Neural progenitor cell (in vitro differentiated cells): ENCODE results near the gene CA12. TPM values are rescaled to one million over a fixed set of nuclear protein-coding genes. Genes with fewer than 3 reads are reported as not detected.

ENCODE experiments used
- DNase-seq: peaks from one replicate; pipeline ENCODE4 v3.0.0-alpha.2; 2016; ENCODE audit warnings: low spot score
- H2AFZ ChIP-seq: fragments of 200-600 bp; sonication (generic); replicated peaks from 2 replicates; pipeline ENCODE4 v1.6.1; 2016; ENCODE audit warnings: antibody characterized with exemption
- H3F3A ChIP-seq: fragments of 200-600 bp; sonication (generic); 2 replicates; pipeline ENCODE4 v1.6.1; 2016; ENCODE audit warnings: antibody characterized with exemption, low read depth
- H3K27ac ChIP-seq: fragments of 200-600 bp; sonication (generic); 2 replicates; pipeline ENCODE4 v1.5.1; 2016; ENCODE audit warnings: mild to moderate bottlenecking
- H3K27me3 ChIP-seq: fragments of 200-600 bp; sonication (generic); 2 replicates; pipeline ENCODE4 v1.6.1; 2016; ENCODE audit warnings: mild to moderate bottlenecking, moderate library complexity
- H3K36me3 ChIP-seq: fragments of 200-600 bp; sonication (generic); 2 replicates; pipeline ENCODE4 v1.5.1; 2016
- H3K4me1 ChIP-seq: fragments of 200-600 bp; sonication (generic); 2 replicates; pipeline ENCODE4 v1.6.1; 2016; ENCODE audit warnings: mixed run types
- H3K4me2 ChIP-seq: fragments of 200-600 bp; sonication (generic); 2 replicates; pipeline ENCODE4 v1.6.1; 2016
- H3K4me3 ChIP-seq: fragments of 200-600 bp; sonication (generic); 2 replicates; pipeline ENCODE4 v1.5.1; 2016
- H3K79me2 ChIP-seq: fragments of 200-600 bp; sonication (generic); 2 replicates; pipeline ENCODE4 v1.6.1; 2016; ENCODE audit warnings: low read depth
- H3K9ac ChIP-seq: fragments of 200-600 bp; sonication (generic); 2 replicates; pipeline ENCODE4 v1.6.1; 2016
- H3K9me3 ChIP-seq: fragments of 200-600 bp; sonication (generic); 2 replicates; pipeline ENCODE4 v1.5.1; 2016; ENCODE audit warnings: low read depth
- H4K20me1 ChIP-seq: fragments of 200-600 bp; sonication (generic); 2 replicates; pipeline ENCODE4 v1.6.1; 2016; ENCODE audit warnings: low read depth
- H3K27ac Mint-ChIP-seq: 3 replicates; pipeline ENCODE4 v1.8.0; 2021; ENCODE audit warnings: mixed read lengths
- H3K27me3 Mint-ChIP-seq: 2 replicates; pipeline ENCODE4 v1.8.0; 2022; ENCODE audit warnings: low read depth, mild to moderate bottlenecking, inconsistent platforms, moderate library complexity, mixed read lengths; ENCODE audit not compliant: insufficient read depth
- H3K36me3 Mint-ChIP-seq: 3 replicates; pipeline ENCODE4 v1.8.0; 2021; ENCODE audit warnings: mixed read lengths
- H3K4me1 Mint-ChIP-seq: 3 replicates; pipeline ENCODE4 v1.8.0; 2021; ENCODE audit warnings: mixed read lengths
- H3K4me3 Mint-ChIP-seq: 3 replicates; pipeline ENCODE4 v1.8.0; 2021; ENCODE audit warnings: mild to moderate bottlenecking, moderate library complexity, mixed read lengths
- H3K9me3 Mint-ChIP-seq: 3 replicates; pipeline ENCODE4 v1.8.0; 2020; ENCODE audit warnings: mixed read lengths
- CTCF ChIP-seq: fragments of 200-600 bp; sonication (generic); IDR thresholded peaks from 2 replicates; pipeline ENCODE4 v1.5.1; 2017; ENCODE audit warnings: antibody characterized with exemption, mild to moderate bottlenecking
- EZH2 ChIP-seq: fragments of 200-600 bp; sonication (generic); IDR thresholded peaks from 2 replicates; pipeline ENCODE4 v1.6.1; 2017; ENCODE audit warnings: antibody characterized with exemption, mild to moderate bottlenecking, moderate library complexity
- EZH2phosphoT487 ChIP-seq: fragments of 200-600 bp; sonication (generic); IDR thresholded peaks from 2 replicates; pipeline ENCODE4 v1.6.1; 2017; ENCODE audit warnings: antibody characterized with exemption
- total RNA-seq: library from RNA; depleted of rRNA; stranded (reverse); fragments of >200 nt; gene quantifications from 2 replicates; pipeline ENCODE4 v1.2.3, GENCODE V29; 2015; ENCODE audit warnings: low replicate concordance

Gene CA12
- total RNA-seq, 1 donor from 2014 or later = 0.45 TPM

- H3K27ac ChIP-seq = no peak overlapping the region
- H3K4me2 ChIP-seq = no peak overlapping the region
- TF ChIP-seq EZH2 = no peak
- TF ChIP-seq CTCF = no peak
- no peak for TF ChIP-seq EZH2phosphoT487
- no peaks in the 10 kb centered on the region for H3K36me3 ChIP-seq
- no peaks in the 10 kb centered on the region for H3F3A ChIP-seq
- peaks cover 12% of the 10 kb centered on the region for H3K4me1 ChIP-seq
- no peaks in the 10 kb centered on the region for H3K9me3 ChIP-seq
- no peak overlapping the region for H3K9ac ChIP-seq
- no peaks in the 10 kb centered on the region for H3K79me2 ChIP-seq
- Mint-ChIP-seq H3K4me3 (no peak overlapping the region), H3K9me3 (no peaks in the 10 kb centered on the region), H3K27me3 (peaks cover 9% of the 10 kb centered on the region), H3K27ac (no peak overlapping the region), H3K36me3 (no peaks in the 10 kb centered on the region), H3K4me1 (peaks cover 36% of the 10 kb centered on the region)
- H3K4me3 ChIP-seq = no peak overlapping the region
- H2AFZ ChIP-seq = no peak overlapping the region
- H4K20me1 ChIP-seq = no peaks in the 10 kb centered on the region
- peaks cover 20% of the 10 kb centered on the region for H3K27me3 ChIP-seq
- DNase-seq = no peak
Measured at GRCh38 chr15:63349156-63349555, 32.5 kb downstream of the CA12 start.

- H3K9me3 ChIP-seq = no peaks in the 10 kb centered on the region
- no peaks in the 10 kb centered on the region for H3F3A ChIP-seq
- peaks cover 14% of the 10 kb centered on the region for H3K4me1 ChIP-seq
- H3K4me2 ChIP-seq = no peak overlapping the region
- no peak overlapping the region for H2AFZ ChIP-seq
- no peaks in the 10 kb centered on the region for H3K36me3 ChIP-seq
- no peaks in the 10 kb centered on the region for H3K36me3 Mint-ChIP-seq
- H3K27me3 ChIP-seq = peaks cover 27% of the 10 kb centered on the region
- peak overlapping the region; percentile 50 for H3K27ac Mint-ChIP-seq
- H3K27me3 Mint-ChIP-seq = peaks cover 14% of the 10 kb centered on the region
- H3K4me3 Mint-ChIP-seq = no peak overlapping the region
- no peak for TF ChIP-seq CTCF
- TF ChIP-seq EZH2phosphoT487 = no peak
- no peak for TF ChIP-seq EZH2
- H3K9me3 Mint-ChIP-seq = no peaks in the 10 kb centered on the region
- no peak overlapping the region for H3K4me3 ChIP-seq
- no peak for DNase-seq
- H3K27ac ChIP-seq = no peak overlapping the region
- no peaks in the 10 kb centered on the region for H3K79me2 ChIP-seq
- H4K20me1 ChIP-seq = peaks cover 2% of the 10 kb centered on the region
- no peak overlapping the region for H3K9ac ChIP-seq
- peaks cover 40% of the 10 kb centered on the region for H3K4me1 Mint-ChIP-seq
Measured at GRCh38 chr15:63348392-63348791, 33.3 kb downstream of the CA12 start.

GRCh38 chr15:63347074-63347857, 34.4 kb downstream of the CA12 start:
- Histone ChIP-seq H2AFZ (no peak overlapping the region), H3F3A (no peaks in the 10 kb centered on the region), H3K4me1 (peaks cover 25% of the 10 kb centered on the region), H3K9ac (no peak overlapping the region), H3K4me2 (no peak overlapping the region), H3K9me3 (no peaks in the 10 kb centered on the region), H3K36me3 (no peaks in the 10 kb centered on the region), H3K79me2 (no peaks in the 10 kb centered on the region), H3K27ac (no peak overlapping the region), H4K20me1 (peaks cover 3% of the 10 kb centered on the region), H3K4me3 (no peak overlapping the region), H3K27me3 (peaks cover 29% of the 10 kb centered on the region)
- no peaks in the 10 kb centered on the region for H3K9me3 Mint-ChIP-seq
- H3K36me3 Mint-ChIP-seq = no peaks in the 10 kb centered on the region
- H3K4me3 Mint-ChIP-seq = peak overlapping the region; percentile 47
- TF ChIP-seq CTCF (no peak), EZH2phosphoT487 (no peak), EZH2 (no peak)
- peaks cover 49% of the 10 kb centered on the region for H3K4me1 Mint-ChIP-seq
- H3K27me3 Mint-ChIP-seq = peaks cover 16% of the 10 kb centered on the region
- no peak for DNase-seq
- H3K27ac Mint-ChIP-seq = peak overlapping the region; percentile 83
